Measurements from ENCODE around the gene SLC6A18. TPM values are rescaled to one million over a fixed set of nuclear protein-coding genes. Genes with fewer than 3 reads are reported as not detected.
"Not testable (repeated sequence)": the region's sequence is repeated elsewhere in the genome, so short reads cannot be mapped to it uniquely, and the experiment has no call there.

SLC6A18 gene
- total and polyA plus RNA-seq, 5 experiments from 2014 or later, result not detected

GRCh38 chr5:1282993-1283728, 58.0 kb downstream of the SLC6A18 start:
- H3K36me3 Mint-ChIP-seq, H3K27me3 Mint-ChIP-seq, POLR2A ChIA-PET, H3K4me1 Mint-ChIP-seq, ATAC-seq, H3K4me3 Mint-ChIP-seq, H3K27ac Mint-ChIP-seq, H3K9me3 Mint-ChIP-seq: not testable (repeated sequence)
- peak in 1 of 10 donors; percentile 36 for DNase-seq

GRCh38 chr5:1283729-1284041, 58.5 kb downstream of the SLC6A18 start:
- H3K27me3 Mint-ChIP-seq, result peaks cover 0 to 11% (median 5%) of the 10 kb centered on the region in 5 donors
- DNase-seq, result peak in 1 of 10 donors; percentile 43
- H3K4me1 Mint-ChIP-seq, H3K27ac Mint-ChIP-seq, H3K36me3 Mint-ChIP-seq, POLR2A ChIA-PET, ATAC-seq, H3K4me3 Mint-ChIP-seq, H3K9me3 Mint-ChIP-seq: not testable (repeated sequence)

GRCh38 chr5:1284336-1284970, 59.3 kb downstream of the SLC6A18 start:
- H3K36me3 Mint-ChIP-seq, H3K9me3 Mint-ChIP-seq, ATAC-seq, H3K4me3 Mint-ChIP-seq, POLR2A ChIA-PET, H3K27ac Mint-ChIP-seq, H3K4me1 Mint-ChIP-seq: not testable (repeated sequence)
- DNase-seq, result peak in 1 of 10 donors; percentile 41
- peaks cover 0 to 12% (median 5%) of the 10 kb centered on the region in 5 donors for H3K27me3 Mint-ChIP-seq

- Mint-ChIP-seq H3K9me3 (peaks cover 0 to 9% (median 0%) of the 10 kb centered on the region in 9 donors), H3K4me1 (peaks cover 0 to 5% (median 0%) of the 10 kb centered on the region in 4 donors), H3K36me3 (peaks cover 0 to 5% (median 3%) of the 10 kb centered on the region in 3 donors), H3K4me3 (no peak overlapping the region), H3K27ac (no peak overlapping the region), H3K27me3 (peaks cover 0 to 12% (median 5%) of the 10 kb centered on the region in 5 donors)
- POLR2A ChIA-PET, result no interaction called here
- DNase-seq (peak in 1 of 10 donors; percentile 49), ATAC-seq (no peak)
Observed at GRCh38 chr5:1285141-1285540, 60.0 kb downstream of the SLC6A18 start.

- Mint-ChIP-seq H3K4me3 (no peak overlapping the region), H3K27ac (no peak overlapping the region), H3K9me3 (peaks cover 0 to 9% (median 0%) of the 10 kb centered on the region in 9 donors), H3K36me3 (peaks cover 0 to 5% (median 3%) of the 10 kb centered on the region in 3 donors), H3K27me3 (peaks cover 0 to 12% (median 5%) of the 10 kb centered on the region in 5 donors), H3K4me1 (peaks cover 0 to 5% (median 0%) of the 10 kb centered on the region in 4 donors)
- POLR2A ChIA-PET, result no interaction called here
- ATAC-seq (no peak), DNase-seq (no peak)
Observed at GRCh38 chr5:1285883-1286291, 60.7 kb downstream of the SLC6A18 start.

GRCh38 chr5:1288439-1289335, 63.5 kb downstream of the SLC6A18 start:
- DNase-seq, result no peak
- no peak overlapping the region for H3K27ac Mint-ChIP-seq

GRCh38 chr5:1289559-1289958, 64.4 kb downstream of the SLC6A18 start:
- H3K4me1 Mint-ChIP-seq, H3K27ac Mint-ChIP-seq, ATAC-seq, H3K4me3 Mint-ChIP-seq, H3K9me3 Mint-ChIP-seq, POLR2A ChIA-PET, DNase-seq, H3K36me3 Mint-ChIP-seq: not testable (repeated sequence)
- peaks cover 0 to 13% (median 8%) of the 10 kb centered on the region in 5 donors for H3K27me3 Mint-ChIP-seq

More at GRCh38 chr5:1288439-1289335, 63.5 kb downstream of the SLC6A18 start:
- H3K4me3 Mint-ChIP-seq, result no peak overlapping the region
- peaks cover 0 to 5% (median 3%) of the 10 kb centered on the region in 3 donors for H3K36me3 Mint-ChIP-seq
- POLR2A ChIA-PET, result no interaction called here
- peaks cover 0 to 13% (median 8%) of the 10 kb centered on the region in 5 donors for H3K27me3 Mint-ChIP-seq
- H3K4me1 Mint-ChIP-seq, result peaks cover 0 to 5% (median 2%) of the 10 kb centered on the region in 4 donors
- ATAC-seq, result no peak
- peaks cover 0 to 9% (median 0%) of the 10 kb centered on the region in 9 donors for H3K9me3 Mint-ChIP-seq

GRCh38 chr5:1290956-1291355, 65.8 kb downstream of the SLC6A18 start:
- DNase-seq, H3K36me3 Mint-ChIP-seq, POLR2A ChIA-PET, H3K9me3 Mint-ChIP-seq, H3K27ac Mint-ChIP-seq, H3K4me3 Mint-ChIP-seq, ATAC-seq, H3K4me1 Mint-ChIP-seq: not testable (repeated sequence)
- H3K27me3 Mint-ChIP-seq, result peaks cover 0 to 13% (median 8%) of the 10 kb centered on the region in 5 donors

GRCh38 chr5:1291611-1292080, 66.5 kb downstream of the SLC6A18 start:
- peaks cover 0 to 10% (median 6%) of the 10 kb centered on the region in 4 donors for H3K4me1 Mint-ChIP-seq
- H3K9me3 Mint-ChIP-seq, result peaks cover 0 to 9% (median 0%) of the 10 kb centered on the region in 9 donors

GRCh38 chr5:1292139-1292538, 67.0 kb downstream of the SLC6A18 start:
- POLR2A ChIA-PET, result no interaction called here

More at GRCh38 chr5:1291611-1292080, 66.5 kb downstream of the SLC6A18 start:
- DNase-seq (no peak), ATAC-seq (no peak)
- peaks cover 0 to 5% (median 3%) of the 10 kb centered on the region in 3 donors for H3K36me3 Mint-ChIP-seq
- H3K4me3 Mint-ChIP-seq, result peak overlapping the region in 2 of 10 donors; percentile 13 to 39
- peaks cover 2 to 13% (median 8%) of the 10 kb centered on the region in 5 donors for H3K27me3 Mint-ChIP-seq
- POLR2A ChIA-PET, result no interaction called here
- H3K27ac Mint-ChIP-seq, result no peak overlapping the region

GRCh38 chr5:1292846-1293415, 67.8 kb downstream of the SLC6A18 start:
- H3K4me3 Mint-ChIP-seq, result peak overlapping the region in 4 of 10 donors; percentile 18 to 36 (median 23)

More at GRCh38 chr5:1292139-1292538, 67.0 kb downstream of the SLC6A18 start:
- Mint-ChIP-seq H3K4me1 (peaks cover 0 to 10% (median 6%) of the 10 kb centered on the region in 4 donors), H3K27ac (no peak overlapping the region), H3K36me3 (peaks cover 0 to 5% (median 3%) of the 10 kb centered on the region in 3 donors), H3K9me3 (peaks cover 0 to 9% (median 0%) of the 10 kb centered on the region in 9 donors), H3K4me3 (peak overlapping the region in 2 of 10 donors; percentile 13 to 39), H3K27me3 (peaks cover 2 to 13% (median 8%) of the 10 kb centered on the region in 5 donors)
- no peak for ATAC-seq
- DNase-seq, result no peak

More at GRCh38 chr5:1292846-1293415, 67.8 kb downstream of the SLC6A18 start:
- H3K36me3 Mint-ChIP-seq, result peaks cover 0 to 4% (median 2%) of the 10 kb centered on the region in 3 donors
- peaks cover 0 to 10% (median 6%) of the 10 kb centered on the region in 4 donors for H3K4me1 Mint-ChIP-seq
- no peak for DNase-seq
- H3K27ac Mint-ChIP-seq, result peak overlapping the region in 1 of 10 donors; percentile 56
- ATAC-seq, result no peak
- POLR2A ChIA-PET, result interaction anchor here (4.5 kb wide), 1 partner anchor 22 kb away, joined by 38 read pairs; no protein-coding TSS in a partner anchor
- peaks cover 0 to 6% (median 0%) of the 10 kb centered on the region in 9 donors for H3K9me3 Mint-ChIP-seq
- H3K27me3 Mint-ChIP-seq, result peaks cover 2 to 13% (median 8%) of the 10 kb centered on the region in 5 donors
